GM12874 (cell line): Measurements from ENCODE around the gene IVD.

Experiments used
- TF ChIP-seq, protein P1 (sequence below): IDR thresholded peaks from 2 replicates; pipeline ENCODE4 v1.5.1; 2011; ENCODE audit warnings: low read depth, mild to moderate bottlenecking, control low read depth, low read length, moderate library complexity; ENCODE audit not compliant: insufficient read depth

Gene IVD

DNA sequence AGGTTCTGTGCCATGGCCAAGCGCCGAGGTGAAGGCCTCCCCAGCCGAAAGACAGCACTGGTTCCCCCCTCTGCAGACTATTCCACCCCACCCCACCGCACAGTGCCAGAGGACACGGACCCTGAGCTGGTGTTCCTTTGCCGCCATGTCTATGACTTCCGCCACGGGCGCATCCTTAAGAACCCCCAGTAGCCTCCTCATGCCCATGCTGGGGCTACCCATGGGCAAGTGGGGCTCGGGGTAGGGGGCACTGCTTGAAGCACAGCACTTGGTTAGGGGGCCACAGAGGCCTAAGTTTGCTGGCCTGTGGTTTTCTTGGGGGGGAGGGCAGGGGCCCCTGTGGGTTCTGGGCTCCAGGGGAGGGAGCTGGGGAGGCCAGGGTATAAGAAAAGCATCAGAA, 60.3 kb downstream of the IVD start:
- TF ChIP-seq, protein P1, sequence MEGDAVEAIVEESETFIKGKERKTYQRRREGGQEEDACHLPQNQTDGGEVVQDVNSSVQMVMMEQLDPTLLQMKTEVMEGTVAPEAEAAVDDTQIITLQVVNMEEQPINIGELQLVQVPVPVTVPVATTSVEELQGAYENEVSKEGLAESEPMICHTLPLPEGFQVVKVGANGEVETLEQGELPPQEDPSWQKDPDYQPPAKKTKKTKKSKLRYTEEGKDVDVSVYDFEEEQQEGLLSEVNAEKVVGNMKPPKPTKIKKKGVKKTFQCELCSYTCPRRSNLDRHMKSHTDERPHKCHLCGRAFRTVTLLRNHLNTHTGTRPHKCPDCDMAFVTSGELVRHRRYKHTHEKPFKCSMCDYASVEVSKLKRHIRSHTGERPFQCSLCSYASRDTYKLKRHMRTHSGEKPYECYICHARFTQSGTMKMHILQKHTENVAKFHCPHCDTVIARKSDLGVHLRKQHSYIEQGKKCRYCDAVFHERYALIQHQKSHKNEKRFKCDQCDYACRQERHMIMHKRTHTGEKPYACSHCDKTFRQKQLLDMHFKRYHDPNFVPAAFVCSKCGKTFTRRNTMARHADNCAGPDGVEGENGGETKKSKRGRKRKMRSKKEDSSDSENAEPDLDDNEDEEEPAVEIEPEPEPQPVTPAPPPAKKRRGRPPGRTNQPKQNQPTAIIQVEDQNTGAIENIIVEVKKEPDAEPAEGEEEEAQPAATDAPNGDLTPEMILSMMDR: no peak

DNA sequence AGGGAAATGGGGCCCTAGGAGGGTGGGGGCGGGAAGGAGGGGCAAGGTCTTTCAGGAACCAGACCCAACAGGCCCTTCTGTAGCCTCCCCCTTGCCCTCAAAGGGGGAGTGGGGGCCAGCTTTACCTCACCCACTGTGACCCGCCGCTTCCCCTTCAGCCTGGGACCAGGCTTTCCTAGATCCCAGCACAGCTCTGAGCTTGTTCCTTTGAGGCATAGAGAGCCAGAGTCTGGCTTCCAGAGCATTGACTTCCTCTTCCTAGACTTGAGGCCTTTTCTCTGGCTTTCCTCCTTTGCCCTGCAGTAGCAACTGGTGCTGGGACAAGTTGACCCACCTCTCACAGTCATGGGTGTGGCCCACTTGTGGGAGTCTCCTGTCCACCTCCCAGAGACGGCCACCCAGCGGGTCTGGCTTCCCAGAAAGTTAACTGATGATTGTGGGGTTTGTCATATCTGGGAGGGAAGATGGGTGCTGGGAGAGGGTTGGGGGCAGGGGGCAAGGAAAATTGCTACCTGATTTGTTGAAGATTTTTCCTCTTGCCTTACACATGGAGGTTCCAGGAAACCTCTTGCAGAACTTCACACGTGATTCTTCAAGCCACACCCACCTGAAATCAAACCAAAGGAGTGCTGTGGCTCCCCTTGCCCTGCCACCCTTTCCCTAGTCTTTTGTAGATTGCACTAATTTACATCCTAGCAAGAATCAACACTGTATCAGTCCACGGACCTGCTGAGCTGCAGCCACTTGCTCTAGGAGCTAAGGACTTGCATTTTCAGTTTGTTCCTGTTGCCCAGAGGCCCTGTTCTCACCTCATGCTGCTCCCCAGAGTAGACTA, 61.0 kb downstream of the IVD start:
- TF ChIP-seq, protein P1: no peak

DNA sequence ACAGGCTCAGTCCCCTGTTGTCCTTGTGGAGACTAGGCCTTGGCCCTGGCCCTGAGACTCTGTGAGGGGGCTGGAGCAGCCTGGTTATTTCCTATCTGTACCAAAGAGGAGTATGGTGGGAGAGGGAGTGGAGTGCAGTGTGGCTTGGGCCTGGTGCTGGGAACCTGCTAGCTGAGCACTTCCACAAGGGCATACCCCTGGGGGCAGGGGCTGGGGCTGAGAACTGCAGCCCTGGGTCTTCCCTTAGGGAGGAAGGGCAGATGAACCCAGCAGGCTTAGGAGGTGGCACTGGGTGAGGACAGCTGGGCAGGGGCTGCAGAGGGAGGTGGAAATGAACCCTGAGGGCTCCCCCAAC, 61.6 kb downstream of the IVD start:
- TF ChIP-seq, protein P1: no peak

DNA sequence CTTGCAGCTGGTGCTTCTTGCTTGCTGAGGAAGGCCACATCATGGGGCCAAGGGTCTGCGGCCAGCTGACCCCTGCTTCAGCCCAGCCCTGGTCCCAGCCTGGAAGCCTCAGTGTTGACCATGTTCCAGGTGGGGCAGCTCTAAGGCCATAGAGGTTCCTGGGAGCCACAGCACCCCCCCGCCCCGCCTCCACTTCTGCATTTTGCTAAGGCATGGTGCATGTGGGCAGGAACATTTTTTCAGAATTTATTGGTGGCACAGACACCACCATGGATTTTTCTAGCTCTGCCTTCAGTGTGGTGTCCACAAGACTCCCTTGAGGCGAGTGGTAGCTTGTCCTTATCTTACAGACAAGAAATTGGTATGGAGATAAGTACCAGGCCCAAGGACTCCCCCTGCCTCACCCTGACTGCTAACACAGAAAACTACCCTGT, 63.3 kb downstream of the IVD start:
- TF ChIP-seq, protein P1: no peak

DNA sequence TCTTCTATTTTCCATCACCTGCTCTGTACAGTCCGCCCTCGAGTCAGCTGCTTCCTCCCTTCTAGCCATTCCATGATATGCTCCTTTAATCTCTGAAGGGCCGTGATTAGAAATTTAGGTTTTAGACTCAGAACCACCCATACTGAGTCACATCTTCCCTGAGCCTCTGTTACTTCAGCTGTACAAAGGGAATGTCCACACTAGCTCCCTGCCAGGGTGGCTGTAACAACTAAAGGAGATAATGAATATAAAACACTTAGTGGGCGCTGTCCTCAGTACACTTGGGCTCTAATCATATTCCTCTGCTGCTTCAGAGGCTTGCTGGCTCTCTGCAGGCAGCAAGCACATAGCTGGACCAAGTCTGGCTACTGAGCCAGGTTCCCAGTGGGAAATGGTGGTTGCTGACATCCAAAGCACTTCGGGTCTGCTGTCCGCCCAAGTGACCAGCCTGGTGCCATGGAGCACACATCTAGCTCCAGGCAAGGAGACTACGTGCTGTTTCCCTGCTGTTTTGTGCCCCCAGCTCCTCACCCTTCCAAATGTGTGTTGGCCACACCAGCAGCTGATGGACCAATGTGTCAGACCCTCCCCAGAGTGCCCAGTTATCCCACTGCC, 64.3 kb downstream of the IVD start:
- TF ChIP-seq, protein P1: no peak

DNA sequence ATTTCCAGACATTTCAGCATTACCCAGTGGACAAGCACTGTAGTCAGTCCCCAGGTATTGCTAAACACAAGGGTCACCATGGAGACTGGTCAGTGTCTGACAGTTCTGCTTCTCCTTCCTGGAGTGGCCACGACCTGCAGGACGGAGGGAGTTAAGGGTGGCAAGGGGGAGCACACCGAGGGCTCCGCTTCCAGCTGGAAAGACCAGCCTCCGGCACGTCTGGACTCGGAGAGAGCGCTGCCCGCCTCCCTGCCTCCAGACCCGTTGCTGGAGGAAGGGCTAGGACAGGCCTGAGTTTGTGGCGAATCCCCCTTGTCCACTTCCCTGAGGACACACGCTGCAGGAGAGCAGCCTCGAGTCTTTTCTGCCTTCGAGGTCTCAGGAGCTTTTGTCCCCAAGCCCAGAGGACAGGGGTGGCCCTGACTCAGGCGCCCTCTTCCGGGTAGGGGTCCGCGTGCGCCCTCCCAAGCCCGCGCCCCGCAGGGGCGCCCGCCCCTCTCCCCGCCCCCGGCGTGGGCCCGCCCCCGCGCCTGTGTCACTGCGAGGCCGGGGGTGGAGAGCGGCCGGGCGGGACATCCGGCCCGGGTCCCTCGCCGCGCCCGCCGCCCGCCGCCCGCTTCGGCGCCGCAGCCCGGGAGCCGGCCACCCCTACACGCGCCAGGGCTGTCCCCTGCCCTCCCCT, 65.0 kb downstream of the IVD start, which contains the start of gene CHST14:
CHST14 (plus strand) TSS at position 562 of the 682 bp plus-strand sequence. CDS start 230 bp downstream, outside the sequence.
- TF ChIP-seq, protein P1: no peak
